MV-4-11 (cell line): ENCODE results near the gene FURIN.
"Not testable (repeated sequence)": the region's sequence is repeated elsewhere in the genome, so short reads cannot be mapped to it uniquely, and the experiment has no call there.

ENCODE experiments used
- DNase-seq: peaks from one replicate; lab custom pipeline; 2025; lab: John Stamatoyannopoulos, UW

Gene FURIN

GRCh38 chr15:90902840-90903732 lies 34.7 kb downstream of the FURIN start, which contains the start of gene MAN2A2:
Gene MAN2A2, plus strand, starts transcription at chr15:90903302. Its CDS starts 906 bp downstream, at chr15:90904208.
- peak; percentile 52 for DNase-seq

GRCh38 chr15:90903733-90904536 lies 35.5 kb downstream of the FURIN start:
- DNase-seq: no peak

GRCh38 chr15:90904746-90905145 lies 36.4 kb downstream of the FURIN start:
- DNase-seq: no peak

- no peak for DNase-seq
Measured at GRCh38 chr15:90905306-90906180, 37.2 kb downstream of the FURIN start.

- no peak for DNase-seq
Measured at GRCh38 chr15:90906181-90906849, 37.9 kb downstream of the FURIN start.

GRCh38 chr15:90907051-90907660 lies 38.8 kb downstream of the FURIN start:
- no peak for DNase-seq

GRCh38 chr15:90907838-90908507 lies 39.6 kb downstream of the FURIN start:
- DNase-seq: no peak

- not testable (repeated sequence) for DNase-seq
Measured at GRCh38 chr15:90909449-90909848, 41.1 kb downstream of the FURIN start.

- DNase-seq: no peak
Measured at GRCh38 chr15:90909976-90910375, 41.6 kb downstream of the FURIN start.

GRCh38 chr15:90910441-90911301 lies 42.3 kb downstream of the FURIN start:
- DNase-seq: no peak

- DNase-seq: no peak
Measured at GRCh38 chr15:90911302-90911623, 42.9 kb downstream of the FURIN start.

- no peak for DNase-seq
Measured at GRCh38 chr15:90911906-90912769, 43.8 kb downstream of the FURIN start.

GRCh38 chr15:90912770-90913075 lies 44.3 kb downstream of the FURIN start:
- DNase-seq: no peak

- no peak for DNase-seq
Measured at GRCh38 chr15:90913398-90913944, 45.1 kb downstream of the FURIN start.

- peak; percentile 64 for DNase-seq
Measured at GRCh38 chr15:90914305-90915080, 46.1 kb downstream of the FURIN start.

GRCh38 chr15:90915216-90915807 lies 46.9 kb downstream of the FURIN start:
- peak; percentile 8 for DNase-seq

GRCh38 chr15:90915808-90916440 lies 47.5 kb downstream of the FURIN start:
- DNase-seq: peak; percentile 90
